GM21423 (cell line): ENCODE results near the gene B4GALNT3.

Experiments
- ATAC-seq: cut with Tn5 transposase; IDR thresholded peaks from one replicate; pipeline ENCODE4 v1.9.1; 2021; ENCODE audit warnings: mild to moderate bottlenecking, moderate library complexity; ENCODE audit not compliant: unreplicated experiment

The B4GALNT3 gene

DNA sequence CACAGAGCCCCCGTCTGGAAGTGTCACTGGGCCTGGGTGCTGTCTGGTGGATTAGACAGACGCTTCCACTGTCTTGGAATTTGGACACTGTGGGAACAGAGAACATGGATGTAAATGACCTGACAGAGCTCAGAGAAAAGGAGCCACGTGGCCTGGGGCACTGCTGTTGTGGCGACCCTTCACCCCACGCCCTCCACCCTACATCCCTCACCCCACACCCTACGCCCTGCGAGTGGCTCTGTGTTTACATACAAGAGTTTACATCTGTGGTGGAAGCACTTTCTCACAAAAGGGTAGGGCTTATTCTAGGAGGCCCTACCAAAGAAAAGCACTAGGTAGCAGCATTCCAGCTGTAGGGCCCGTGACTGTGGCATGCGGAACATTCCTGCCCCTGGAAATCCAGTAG is 47.7 kb downstream of the B4GALNT3 start:
- no peak for ATAC-seq

DNA sequence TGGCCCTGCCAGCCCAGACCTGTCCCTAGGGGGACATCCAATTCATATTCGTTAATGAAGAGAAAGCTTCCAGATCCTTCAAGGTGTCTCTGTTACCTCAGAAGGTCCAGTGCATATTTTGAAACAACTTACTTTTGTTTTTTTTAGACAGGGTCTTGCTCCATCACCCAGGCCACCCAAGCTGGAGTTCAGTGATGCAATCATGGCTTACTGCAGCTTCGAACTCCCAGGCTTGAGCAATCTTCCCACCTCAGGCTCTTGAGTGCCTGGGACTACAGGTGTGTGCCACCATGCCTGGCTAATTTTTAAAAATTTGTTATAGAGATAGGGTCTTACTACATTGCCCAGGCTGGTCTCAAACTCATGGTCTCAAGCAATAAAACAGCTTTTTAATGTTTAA is 48.4 kb downstream of the B4GALNT3 start:
- ATAC-seq = no peak

DNA sequence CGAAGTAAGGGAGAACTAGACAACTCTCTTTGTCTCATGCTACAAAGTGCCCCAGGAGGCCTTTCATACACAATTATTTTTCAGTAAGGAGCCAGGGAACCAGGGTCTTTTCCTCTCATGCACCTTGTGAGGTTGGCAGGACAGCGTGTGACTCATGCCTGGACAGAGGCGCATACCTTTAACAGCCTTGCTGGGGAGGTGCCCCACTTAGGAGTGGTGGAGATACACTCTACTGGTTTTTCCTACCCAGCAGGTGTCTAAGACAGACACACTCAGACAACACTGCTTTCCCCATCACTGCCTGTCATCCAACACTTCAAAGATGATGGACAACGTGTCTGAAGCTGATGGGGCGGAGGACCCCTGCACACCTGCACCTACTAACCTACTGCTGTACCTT is 49.1 kb downstream of the B4GALNT3 start:
- ATAC-seq = no peak

DNA sequence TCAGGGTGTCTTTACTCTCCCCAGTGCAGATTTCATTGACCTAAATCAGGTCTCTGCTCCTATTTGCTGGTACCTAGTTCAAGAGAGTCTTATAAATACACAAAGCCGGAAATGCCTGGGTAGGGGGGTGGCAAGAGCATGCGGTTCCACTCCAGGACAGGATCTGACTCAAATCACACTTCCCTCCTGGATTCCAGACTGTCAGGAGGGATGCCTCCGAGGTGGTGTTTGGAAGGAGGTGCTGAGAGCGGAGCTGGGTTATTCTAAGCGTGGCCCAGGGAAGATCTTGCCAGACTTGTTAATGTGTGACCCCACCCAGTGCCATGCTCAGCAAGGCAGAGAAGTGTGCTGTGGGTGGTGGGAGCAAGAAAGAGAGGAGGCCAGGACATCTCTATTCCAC is 49.8 kb downstream of the B4GALNT3 start:
- ATAC-seq = no peak

DNA sequence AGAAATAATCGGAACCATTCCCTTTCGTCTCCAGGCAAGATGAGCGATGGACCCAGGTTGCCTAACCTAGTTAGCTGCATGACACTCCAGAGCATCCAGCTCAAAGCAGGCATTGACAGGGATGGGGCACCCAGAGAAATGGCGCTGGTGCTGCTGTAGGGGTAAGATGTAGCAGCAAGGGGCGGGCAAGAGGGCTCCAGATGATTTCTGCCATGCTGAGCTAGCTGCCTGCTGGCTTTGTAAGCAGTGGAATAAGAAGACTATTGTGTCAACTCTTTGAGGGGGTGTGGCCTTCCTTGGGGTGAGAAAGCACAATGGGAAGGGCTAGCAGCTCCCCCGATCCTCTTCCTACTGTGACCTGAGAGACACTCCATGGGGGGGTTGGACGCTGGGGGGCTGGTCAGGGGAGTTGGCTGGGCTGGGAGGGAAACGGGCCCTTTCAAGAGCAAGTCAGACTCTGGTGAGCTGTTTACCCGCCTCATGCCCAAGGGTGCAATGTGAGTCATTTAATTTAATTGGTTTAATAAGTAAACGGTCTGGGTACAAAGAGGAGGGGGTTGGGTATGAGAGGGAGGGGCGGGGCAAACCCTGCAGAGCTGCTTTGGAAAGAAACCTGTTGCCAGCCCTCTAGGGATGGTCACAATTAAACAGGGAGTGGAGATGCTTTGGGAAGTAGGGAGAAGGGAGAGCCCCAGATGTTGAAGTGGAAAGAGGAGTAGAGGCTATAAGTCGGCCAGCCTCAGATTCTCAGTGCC is 50.5 kb downstream of the B4GALNT3 start:
- no peak for ATAC-seq

DNA sequence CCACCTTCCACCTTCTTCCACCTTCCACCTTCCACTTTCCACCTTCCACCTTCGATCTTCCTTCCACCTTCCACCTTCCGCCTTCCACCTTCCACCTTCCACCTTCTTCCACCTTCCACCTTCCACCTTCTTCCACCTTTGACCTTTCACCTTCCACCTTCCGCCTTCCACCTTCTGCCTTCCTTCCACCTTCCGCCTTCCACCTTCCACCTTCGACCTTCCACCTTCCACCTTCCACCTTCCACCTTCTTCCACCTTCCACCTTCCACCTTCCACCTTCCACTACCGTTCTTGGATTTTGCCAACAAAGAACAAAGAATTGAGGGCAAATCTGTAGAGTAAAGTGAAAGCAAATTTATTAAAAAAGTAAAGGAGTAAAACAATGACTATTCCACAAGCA is 53.2 kb downstream of the B4GALNT3 start:
- no peak for ATAC-seq

DNA sequence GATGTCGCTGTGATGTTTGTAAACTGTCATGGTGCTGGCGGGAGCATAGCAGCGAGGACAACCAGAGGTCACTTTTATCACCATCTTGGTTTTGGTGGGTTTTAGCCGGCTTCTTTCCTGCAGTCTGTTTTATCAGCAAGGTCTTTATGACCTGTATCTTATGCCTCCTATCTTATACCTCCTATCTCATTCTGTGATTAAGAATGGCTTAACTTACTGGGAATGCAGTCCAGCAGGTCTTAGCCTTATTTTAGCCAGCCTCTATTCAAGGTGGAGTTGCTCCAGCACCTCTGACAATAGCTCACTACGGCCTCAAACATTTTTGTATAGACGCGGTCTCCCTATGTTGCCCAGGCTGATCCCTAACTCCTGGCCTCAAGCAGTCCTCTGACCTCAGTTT is 53.7 kb downstream of the B4GALNT3 start:
- no peak for ATAC-seq

DNA sequence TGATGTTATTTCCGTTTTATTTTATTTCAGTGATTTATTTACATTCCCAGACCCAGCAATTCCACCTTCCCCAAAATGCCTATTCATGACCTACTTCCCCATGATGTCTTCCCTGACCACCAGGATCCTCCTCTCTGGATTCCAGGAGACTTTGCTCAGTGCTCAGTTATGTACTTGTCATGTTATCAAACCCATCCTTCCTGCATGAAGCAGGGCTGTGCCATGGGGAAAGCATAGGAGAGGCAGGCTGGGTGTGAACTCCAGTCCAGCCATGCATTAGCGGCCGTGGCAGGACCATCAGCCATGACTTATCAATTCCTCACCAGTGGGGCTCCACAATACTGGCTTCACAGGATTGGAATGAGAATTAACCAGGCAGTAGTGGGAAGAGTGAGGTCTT is 57.8 kb downstream of the B4GALNT3 start:
- ATAC-seq = no peak

DNA sequence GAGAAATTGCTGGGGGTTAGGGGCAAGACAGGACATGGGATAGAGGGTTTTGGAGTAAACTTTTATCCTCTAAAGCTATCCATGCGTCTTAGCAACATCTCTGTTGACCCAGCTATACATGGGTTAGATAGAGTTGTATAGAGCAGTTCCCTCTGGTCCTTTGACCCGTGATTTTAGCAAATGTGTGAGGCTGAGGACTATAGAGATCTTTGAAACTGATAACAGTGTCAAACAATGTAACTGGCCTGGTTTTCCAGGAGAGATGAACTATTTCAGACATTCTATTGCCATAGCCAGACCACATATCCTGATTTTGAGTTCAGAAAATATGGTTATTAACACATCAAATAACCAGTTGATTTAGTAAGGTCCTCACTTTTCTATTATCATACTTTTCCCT is 60.4 kb downstream of the B4GALNT3 start:
- no peak for ATAC-seq

DNA sequence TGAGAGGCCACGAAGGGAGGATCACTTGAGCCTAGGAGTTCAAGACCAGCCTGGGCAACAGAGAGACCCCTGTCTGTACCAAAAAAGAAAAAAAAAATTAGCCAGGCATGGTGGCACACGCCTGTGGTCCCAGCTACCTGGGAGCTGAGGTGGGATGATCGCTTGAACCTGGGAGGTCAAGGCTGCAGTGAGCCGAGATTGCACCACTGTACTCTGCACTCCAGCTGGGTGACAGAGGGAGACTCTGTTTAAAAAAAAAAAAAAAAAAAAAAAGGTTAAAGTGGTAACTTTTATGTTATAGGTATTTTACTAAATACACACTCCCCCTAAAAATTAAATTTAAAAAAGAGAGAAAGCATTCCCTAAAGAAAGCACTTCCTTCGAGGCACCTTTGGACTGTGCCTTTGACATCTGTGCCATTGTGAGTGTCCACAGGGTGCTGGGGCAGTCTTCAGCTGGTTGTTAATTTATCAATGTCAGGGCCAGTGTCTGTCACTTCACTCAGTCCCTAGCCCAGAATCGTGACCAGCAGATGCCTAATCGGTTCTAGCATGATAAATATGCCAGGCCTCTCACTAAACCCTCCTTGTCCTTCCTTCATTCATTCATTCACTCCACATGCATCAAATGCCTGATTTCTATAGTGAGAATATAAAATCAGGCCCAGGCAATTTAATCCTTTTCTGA is 63.1 kb downstream of the B4GALNT3 start:
- ATAC-seq = no peak

DNA sequence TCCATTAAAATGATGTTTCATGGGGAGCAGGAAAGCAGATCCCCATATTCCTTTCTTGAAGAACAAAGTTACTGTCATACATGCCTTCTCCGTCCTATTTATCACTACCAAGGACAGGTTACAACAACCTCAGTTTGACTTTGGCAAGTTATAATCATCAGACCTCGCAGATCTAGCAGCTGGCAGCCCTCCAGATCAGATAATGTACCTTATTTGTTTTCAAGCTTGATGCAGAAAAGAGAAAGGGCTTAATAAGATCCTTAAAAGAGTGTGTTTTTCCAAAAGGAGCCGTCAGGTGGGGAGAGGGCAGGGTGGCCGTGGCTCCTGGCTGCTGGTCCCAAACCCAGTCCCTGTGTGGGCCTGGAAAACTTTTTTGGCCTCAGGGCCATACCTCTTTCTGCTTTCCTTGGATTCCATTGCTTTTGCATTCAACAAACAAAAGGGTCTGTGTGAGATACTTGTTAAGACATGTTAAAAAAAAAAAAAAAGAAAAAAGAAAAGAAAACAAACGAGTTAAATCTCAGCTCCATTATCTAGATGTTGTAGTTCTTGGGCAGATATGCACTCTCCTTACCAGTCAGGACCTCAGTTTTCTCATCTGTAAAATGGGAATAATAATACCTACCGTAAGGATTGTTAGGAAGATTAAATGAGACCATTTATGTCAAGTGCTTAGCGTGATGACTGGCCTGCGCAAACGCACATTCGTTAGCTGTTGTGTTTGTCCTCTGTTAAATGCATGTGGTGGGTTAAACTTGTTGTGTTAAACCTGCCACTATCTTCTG is 64.6 kb downstream of the B4GALNT3 start:
- no peak for ATAC-seq

DNA sequence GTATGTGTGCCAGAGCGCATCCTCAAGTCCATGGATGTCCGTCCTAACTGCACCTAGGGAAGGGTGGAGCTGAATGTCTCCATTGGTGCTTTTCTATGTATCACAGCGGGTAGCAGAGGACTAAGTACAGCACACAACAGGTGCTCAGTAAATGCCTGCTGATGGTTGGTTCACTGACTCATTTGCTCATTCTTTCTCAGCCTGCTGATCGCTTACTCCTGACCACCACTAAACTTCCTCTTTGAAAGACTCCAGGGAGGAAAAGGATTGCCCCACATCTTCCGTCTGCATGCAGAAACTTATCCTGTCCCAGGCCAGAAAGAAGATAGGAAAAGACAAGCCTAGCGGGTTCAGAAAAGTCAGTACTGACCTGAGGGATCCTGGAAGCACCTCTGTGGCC is 66.3 kb downstream of the B4GALNT3 start:
- no peak for ATAC-seq

DNA sequence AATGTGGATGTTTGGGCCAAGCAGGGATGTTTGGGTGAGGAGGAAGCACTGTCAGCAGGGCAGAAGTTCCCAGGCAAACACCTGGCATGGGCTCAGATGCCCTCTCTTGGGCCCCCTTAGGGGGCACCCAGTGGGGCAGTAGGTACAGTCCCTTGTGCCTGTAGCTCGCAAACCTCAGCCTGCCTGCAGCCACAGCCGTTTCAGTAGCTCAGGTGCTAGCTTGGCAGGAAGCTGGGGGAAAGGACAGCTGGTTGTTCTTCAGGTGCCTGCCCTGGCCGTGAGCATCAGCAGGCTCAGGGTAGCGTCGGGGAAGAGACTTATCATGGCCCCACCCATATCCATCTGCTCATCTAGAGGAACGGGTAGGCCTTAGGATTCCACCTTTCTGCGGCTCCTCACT is 67.5 kb downstream of the B4GALNT3 start:
- no peak for ATAC-seq

DNA sequence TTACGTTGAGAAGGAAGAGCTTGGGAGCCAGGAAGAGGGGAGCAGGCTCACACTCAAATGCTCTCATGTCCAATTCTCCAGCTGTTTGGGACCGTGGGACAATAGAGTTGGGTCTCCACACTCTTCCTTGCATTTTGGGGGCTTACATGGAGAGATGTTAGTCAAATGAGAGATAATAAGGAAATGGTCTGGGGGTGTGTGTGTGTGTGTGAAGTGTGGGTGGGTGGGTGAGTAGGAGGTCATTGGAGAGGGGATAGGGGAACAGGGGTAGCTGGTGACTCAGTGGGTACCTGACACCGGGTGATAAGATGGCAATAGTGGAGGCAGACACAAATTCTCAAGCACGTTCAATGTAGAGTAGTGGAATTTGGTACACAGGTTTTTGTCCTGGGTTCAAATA is 68.0 kb downstream of the B4GALNT3 start:
- ATAC-seq = no peak

DNA sequence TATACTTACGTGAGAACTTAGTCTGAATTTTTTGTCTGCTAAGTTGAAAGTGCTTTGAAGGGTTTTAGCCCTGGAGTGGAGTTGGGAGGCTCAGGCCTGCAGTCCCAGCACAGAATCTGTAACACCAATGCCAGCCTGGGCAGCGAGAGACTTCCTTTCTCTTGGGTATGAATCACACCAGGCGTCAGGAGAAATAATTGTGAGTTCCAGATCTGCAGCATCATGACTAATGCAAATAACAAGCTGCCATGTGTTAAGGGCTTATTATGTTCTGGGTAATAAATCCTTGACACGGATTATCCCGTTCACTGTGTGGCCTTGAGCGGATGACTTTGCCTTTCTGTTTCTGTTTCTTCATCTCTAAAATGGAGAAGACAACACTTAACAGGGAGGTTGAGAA is 70.6 kb downstream of the B4GALNT3 start:
- ATAC-seq = no peak

DNA sequence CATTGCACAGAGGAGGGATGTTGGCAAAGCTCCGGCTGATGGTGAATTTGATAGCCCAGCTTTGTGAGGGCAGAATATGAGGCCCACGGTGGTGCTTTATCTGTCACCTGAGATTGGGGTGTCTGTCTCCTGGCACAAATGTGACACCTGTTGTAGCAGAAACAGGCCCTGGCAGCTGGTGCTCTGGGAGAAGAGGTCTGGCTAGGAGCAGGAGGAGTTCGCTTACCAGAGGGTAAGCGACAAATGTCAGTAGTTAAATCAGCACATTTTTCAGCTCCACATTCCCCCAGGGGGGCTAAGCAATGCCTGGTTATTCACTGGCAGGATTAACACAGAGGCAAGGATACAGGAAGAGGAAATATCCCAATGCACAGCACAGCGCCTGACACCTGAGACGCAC is 71.1 kb downstream of the B4GALNT3 start:
- no peak for ATAC-seq

DNA sequence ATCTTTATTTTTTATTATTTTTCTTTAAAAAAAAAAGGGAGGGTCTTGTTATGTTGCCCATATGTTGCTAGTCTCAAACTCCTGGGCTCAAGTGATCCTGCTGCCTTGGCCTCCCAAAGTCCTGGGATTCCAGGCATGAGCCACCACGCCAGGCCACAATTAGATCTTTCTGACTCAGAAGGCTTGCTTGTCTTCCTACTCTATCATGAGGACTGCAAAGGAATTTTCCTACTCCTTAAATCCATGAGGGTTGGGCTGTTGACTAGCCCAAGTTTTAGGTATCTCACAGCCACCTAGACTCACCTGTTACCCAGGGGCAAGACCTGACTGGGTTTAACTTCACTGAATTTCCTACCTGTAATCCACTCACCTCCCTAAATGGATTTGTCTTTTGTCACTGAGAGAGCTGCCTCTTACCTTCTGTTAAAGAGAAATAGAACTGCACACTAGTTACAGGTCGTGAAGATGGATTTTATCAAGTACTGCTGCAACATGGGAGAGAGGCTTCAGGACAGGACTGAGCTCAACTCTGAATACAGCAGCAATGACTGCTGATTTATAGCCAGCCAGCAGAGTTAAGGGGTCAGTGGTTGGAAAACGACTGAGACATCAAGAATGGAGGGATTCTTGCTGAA is 72.3 kb downstream of the B4GALNT3 start:
- no peak for ATAC-seq

DNA sequence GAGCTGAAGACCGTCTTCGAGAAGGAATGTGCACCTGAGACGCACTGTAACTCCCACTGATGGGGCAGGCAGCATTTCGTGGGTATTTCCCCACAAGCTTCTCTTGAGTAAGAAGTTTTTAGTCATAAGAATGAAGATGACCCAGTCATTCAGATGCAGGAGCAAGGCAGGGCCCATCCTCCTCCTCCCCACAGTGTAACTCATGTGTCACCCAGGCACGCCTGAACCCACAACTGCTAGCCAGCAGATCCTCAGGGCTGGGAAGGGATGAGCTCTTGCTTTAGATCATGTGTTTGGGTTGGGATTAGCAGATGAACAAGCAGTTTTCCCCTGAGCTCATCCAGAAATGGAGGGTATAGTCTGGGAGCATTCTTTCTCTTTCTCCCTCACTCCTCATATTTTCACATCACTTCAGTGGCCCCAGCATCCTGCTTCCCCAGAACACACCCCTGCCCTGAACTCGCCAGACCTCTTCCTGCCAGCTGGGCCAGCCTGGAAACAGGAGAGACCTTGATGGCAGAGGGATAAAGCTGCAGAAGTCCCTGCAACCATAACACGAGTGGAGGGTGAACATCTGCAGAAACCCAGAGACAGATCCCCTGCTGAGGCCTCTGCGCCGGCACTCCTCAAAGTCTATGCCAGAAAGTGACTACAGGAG is 73.3 kb downstream of the B4GALNT3 start:
- ATAC-seq = no peak

DNA sequence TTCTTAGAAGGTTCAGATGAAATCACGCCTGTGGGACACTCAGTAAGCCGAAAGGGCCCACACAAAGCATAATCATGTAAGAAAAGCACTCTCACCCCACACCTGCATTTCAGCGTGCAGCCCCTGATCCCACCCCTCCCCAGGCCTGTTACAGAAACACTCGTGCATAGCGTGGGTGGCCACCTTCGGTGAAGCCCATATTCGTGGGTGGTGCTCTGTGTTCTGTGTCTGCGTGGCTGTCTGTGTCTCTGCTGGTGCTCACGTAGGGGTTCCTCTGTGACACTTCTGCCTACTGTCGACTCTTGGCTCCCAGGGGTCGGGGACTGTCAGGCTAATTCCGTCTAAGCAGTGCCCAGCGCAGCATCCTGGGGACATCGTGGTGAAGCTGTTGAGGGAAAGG is 74.0 kb downstream of the B4GALNT3 start:
- ATAC-seq = no peak

DNA sequence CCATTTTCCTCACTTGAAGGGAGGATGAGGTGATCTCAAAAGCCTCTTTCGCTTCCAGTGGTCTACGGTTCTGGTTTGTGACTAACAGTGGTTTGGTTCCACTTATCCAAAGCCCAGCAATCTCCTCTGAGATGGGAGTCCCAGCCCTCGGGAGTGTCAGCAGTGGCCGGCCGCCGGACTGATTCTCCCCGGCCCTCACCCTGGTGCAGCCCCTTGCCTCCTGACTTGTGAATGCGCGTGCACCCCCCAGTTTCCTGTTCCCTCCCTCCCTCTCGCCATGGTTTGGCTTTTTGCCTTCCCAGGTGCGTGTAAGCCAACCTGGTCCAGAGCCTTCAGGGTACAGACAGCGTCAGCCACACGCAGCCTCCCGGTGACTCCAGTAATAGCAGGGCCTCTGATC is 74.5 kb downstream of the B4GALNT3 start:
- no peak for ATAC-seq

DNA sequence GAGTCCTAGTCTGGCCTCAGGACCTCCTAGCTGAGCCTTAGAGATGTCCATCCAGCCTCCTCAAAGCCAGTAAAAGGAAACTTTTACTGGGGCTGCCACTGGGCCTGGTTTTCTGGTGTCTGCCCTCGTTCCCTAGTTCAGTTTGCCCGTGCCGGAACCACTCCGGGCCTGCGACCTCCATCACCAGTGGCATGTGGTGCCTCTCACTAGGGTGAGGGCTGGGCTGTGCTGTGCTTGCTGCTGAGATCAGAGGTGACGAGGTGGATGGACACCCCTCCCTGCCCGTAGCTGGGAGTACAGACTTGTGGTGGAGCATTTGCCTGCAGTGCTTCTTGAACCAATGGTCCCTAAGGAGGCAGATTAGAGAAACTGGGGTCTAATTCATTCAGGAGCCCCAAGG is 75.7 kb downstream of the B4GALNT3 start:
- ATAC-seq = no peak
